RWPE2 (cell line): ENCODE data around the gene MAP6D1.

Experiments
- ATAC-seq: fragments of 200-7000 bp; cut with Tn5 transposase; 3 replicates; pipeline ENCODE4 v1.9.1; 2021; ENCODE audit warnings: low read depth
- DNase-seq: peaks from one replicate; pipeline ENCODE4 v3.0.0-alpha.2; 2020; ENCODE audit warnings: low spot score
- H3K27ac ChIP-seq: fragments of 450-650 bp; 2 replicates; pipeline ENCODE4 v1.5.1; 2017; ENCODE audit warnings: mild to moderate bottlenecking; ENCODE audit not compliant: poor library complexity, severe bottlenecking
- H3K27me3 ChIP-seq: fragments of 250-450 bp; sonication (Bioruptor Pico); 2 replicates; pipeline ENCODE4 v1.5.1; 2021; ENCODE audit warnings: mild to moderate bottlenecking, moderate library complexity; ENCODE audit not compliant: insufficient read depth, poor library complexity, severe bottlenecking
- H3K36me3 ChIP-seq: fragments of 250-450 bp; sonication (Bioruptor Pico); 2 replicates; pipeline ENCODE4 v1.5.1; 2020; ENCODE audit warnings: low read depth, mild to moderate bottlenecking, moderate library complexity
- H3K4me1 ChIP-seq: fragments of 250-450 bp; sonication (Bioruptor Pico); 2 replicates; pipeline ENCODE4 v1.5.1; 2021; ENCODE audit warnings: mild to moderate bottlenecking, moderate library complexity; ENCODE audit not compliant: insufficient read depth, poor library complexity, severe bottlenecking
- H3K4me3 ChIP-seq: fragments of 250-450 bp; sonication (Bioruptor Pico); 2 replicates; pipeline ENCODE4 v1.5.1; 2021; ENCODE audit warnings: mild to moderate bottlenecking, moderate library complexity; ENCODE audit not compliant: severe bottlenecking
- H3K9me3 ChIP-seq: fragments of 250-450 bp; sonication (Bioruptor Pico); 2 replicates; pipeline ENCODE4 v1.5.1; 2021; ENCODE audit warnings: mild to moderate bottlenecking, moderate library complexity; ENCODE audit not compliant: severe bottlenecking
- TF ChIP-seq, protein P1 (sequence below): fragments of 450-650 bp; IDR thresholded peaks from one replicate; pipeline ENCODE4 v1.5.1; 2017; ENCODE audit warnings: mild to moderate bottlenecking, moderate library complexity; ENCODE audit not compliant: poor library complexity, severe bottlenecking

Gene MAP6D1

GRCh38 chr3:183844606-183845005, 19.2 kb upstream of the MAP6D1 start:
- peaks cover 80% of the 10 kb centered on the region for H3K36me3 ChIP-seq
- no peaks in the 10 kb centered on the region for H3K27me3 ChIP-seq
- peak overlapping the region; percentile 75 for H3K27ac ChIP-seq
- H3K9me3 ChIP-seq: no peaks in the 10 kb centered on the region
- H3K4me3 ChIP-seq: no peak overlapping the region
- TF ChIP-seq, protein P1, sequence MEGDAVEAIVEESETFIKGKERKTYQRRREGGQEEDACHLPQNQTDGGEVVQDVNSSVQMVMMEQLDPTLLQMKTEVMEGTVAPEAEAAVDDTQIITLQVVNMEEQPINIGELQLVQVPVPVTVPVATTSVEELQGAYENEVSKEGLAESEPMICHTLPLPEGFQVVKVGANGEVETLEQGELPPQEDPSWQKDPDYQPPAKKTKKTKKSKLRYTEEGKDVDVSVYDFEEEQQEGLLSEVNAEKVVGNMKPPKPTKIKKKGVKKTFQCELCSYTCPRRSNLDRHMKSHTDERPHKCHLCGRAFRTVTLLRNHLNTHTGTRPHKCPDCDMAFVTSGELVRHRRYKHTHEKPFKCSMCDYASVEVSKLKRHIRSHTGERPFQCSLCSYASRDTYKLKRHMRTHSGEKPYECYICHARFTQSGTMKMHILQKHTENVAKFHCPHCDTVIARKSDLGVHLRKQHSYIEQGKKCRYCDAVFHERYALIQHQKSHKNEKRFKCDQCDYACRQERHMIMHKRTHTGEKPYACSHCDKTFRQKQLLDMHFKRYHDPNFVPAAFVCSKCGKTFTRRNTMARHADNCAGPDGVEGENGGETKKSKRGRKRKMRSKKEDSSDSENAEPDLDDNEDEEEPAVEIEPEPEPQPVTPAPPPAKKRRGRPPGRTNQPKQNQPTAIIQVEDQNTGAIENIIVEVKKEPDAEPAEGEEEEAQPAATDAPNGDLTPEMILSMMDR: no peak
- ATAC-seq (peak; percentile 87), DNase-seq (no peak)
- peaks cover 22% of the 10 kb centered on the region for H3K4me1 ChIP-seq

DNA sequence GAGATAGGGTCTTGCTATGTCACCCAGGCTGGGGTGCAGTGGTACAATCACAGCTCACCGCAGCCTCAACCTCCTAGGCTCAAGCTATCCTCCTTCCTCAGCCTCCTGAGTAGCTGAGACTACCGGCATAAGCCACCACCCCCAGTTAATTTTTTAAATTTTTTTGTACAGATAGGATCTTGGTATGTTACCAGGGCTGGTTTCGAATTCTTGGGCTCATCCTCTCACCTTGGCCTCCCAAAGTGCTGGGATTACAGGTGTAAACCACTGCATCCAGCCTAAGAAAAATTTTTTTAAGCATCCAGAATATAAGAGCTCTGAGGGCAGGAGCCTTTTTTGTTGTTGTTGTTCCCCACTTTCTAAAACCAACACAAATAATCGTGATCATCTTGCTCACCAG, 14.4 kb upstream of the MAP6D1 start:
- no peak overlapping the region for H3K4me3 ChIP-seq
- H3K27ac ChIP-seq: no peak overlapping the region
- TF ChIP-seq, protein P1: no peak
- no peak for DNase-seq
- peaks cover 8% of the 10 kb centered on the region for H3K4me1 ChIP-seq
- H3K9me3 ChIP-seq: no peaks in the 10 kb centered on the region
- H3K36me3 ChIP-seq: peaks cover 68% of the 10 kb centered on the region
- no peak for ATAC-seq
- no peaks in the 10 kb centered on the region for H3K27me3 ChIP-seq

DNA sequence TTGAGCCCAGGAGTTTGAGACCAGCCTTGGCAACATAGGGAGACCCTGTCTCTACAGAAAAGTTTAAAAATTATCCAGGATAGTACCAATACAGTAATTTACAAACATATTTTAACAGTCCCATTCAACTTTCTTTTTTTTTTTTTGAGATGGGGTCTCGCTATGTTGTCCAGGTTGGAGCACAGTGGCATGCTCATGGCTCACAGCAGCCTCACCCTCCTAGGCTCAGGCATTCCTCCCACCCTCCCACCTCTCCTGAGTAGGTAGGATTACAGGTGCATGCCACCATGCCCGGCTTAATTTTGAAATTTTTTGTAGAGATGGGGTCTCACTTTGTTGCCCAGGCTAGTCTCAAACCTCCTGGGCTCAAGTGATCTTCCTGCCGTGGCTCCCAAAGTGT, 12.5 kb upstream of the MAP6D1 start:
- TF ChIP-seq, protein P1: no peak
- Histone ChIP-seq H3K36me3 (peaks cover 64% of the 10 kb centered on the region), H3K27ac (no peak overlapping the region), H3K4me3 (no peak overlapping the region), H3K4me1 (no peaks in the 10 kb centered on the region), H3K27me3 (no peaks in the 10 kb centered on the region), H3K9me3 (no peaks in the 10 kb centered on the region)
- ATAC-seq (no peak), DNase-seq (no peak)

GRCh38 chr3:183837390-183837789, 12.0 kb upstream of the MAP6D1 start:
- DNase-seq (no peak), ATAC-seq (no peak)
- Histone ChIP-seq H3K4me3 (no peak overlapping the region), H3K27ac (no peak overlapping the region), H3K36me3 (peaks cover 66% of the 10 kb centered on the region), H3K9me3 (no peaks in the 10 kb centered on the region), H3K4me1 (no peaks in the 10 kb centered on the region), H3K27me3 (no peaks in the 10 kb centered on the region)
- TF ChIP-seq, protein P1: no peak

DNA sequence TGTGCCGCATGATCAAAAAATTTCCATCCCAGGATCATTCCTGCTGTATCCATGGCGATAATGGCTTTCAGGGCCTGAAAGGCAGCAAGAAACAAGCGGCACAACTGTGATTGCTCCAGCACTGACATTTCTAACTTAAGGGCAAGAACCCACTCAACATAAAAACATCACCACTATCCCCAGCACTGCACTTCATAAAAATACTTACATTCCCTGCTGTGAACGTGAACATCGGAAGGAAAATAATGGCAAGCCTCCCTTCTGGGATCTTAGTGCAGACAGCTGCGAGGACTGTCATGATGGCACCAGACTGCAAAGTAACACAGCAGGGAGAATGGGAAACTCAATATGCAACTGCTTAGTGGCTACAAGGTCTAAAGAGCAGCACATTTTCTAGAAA, 8.1 kb upstream of the MAP6D1 start:
- no peaks in the 10 kb centered on the region for H3K9me3 ChIP-seq
- ATAC-seq: no peak
- peaks cover 59% of the 10 kb centered on the region for H3K36me3 ChIP-seq
- H3K4me3 ChIP-seq: no peak overlapping the region
- no peak for DNase-seq
- H3K27me3 ChIP-seq: no peaks in the 10 kb centered on the region
- H3K27ac ChIP-seq: no peak overlapping the region
- no peaks in the 10 kb centered on the region for H3K4me1 ChIP-seq
- TF ChIP-seq, protein P1: no peak
